HL-60/S4 (cell line): Measurements from ENCODE around the gene AKAP6.

Experiments
- in situ Hi-C: fragments of 300-500 bp; cut with MboI; formaldehyde crosslinking; loops from 2 replicates; pipeline ENCODE4 v1.14.3; 2022; ENCODE audit warnings: low sequenced_read_pairs

Gene AKAP6

DNA sequence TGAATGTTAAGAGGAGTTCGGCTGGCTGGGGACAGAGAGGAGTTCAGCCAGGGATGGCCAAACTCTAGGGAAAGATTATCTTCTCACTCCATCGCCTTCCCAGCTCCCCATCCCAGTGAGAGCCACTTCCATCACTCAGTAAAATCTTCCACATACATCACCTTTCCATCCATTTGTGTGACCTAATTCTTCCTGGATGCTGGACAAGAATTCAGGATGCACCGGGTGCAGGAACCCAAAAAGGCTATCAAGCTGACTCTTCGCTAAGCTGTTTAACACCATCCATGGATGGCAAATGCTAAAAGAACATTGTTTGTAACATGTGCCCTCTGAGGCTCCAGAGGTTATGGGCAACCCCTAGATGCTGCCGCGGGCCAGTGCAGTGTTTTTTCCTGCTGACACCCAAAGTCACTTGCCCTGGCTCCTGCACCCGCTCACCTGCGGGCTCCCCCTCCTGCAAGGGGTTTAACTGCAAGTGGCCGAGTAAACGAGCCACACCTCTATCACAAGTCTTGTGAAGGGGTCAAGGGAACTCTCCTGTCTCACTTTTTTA is 393.6 kb downstream of the AKAP6 start:
- in situ Hi-C loops, result loop anchor here (25.0 kb wide), 1 partner anchor 1065 kb away; no protein-coding TSS in a partner anchor

DNA sequence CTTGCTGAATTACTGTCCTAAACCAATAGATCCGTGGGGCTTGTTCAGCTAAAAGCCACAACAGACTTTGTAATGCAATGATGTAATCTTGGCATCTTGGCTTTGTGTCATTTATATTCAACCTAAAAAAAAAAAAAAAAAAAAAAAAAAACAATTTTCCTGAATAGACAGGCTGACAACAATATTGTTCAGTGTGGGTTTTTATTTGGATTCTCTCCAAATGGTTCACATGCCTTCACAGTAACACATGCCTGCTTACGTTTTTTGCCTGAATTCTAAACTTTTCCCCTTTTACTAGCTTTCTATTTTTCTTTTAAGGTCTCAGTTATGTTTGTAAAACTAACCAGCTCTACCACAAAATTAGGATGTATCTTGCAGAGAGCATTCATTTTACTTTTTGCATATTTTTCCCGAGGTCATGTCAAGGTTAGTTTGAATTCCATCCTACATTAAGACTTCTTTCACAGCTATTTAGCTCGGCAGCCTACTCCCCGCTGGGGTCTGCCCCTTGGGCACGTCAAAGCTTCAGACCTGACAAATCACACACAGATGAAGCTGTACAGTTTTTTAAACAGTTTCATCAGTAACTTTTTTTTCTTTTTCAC is 395.9 kb downstream of the AKAP6 start:
- in situ Hi-C loops, result loop anchor here (25.0 kb wide), 1 partner anchor 1062 kb away; no protein-coding TSS in a partner anchor

DNA sequence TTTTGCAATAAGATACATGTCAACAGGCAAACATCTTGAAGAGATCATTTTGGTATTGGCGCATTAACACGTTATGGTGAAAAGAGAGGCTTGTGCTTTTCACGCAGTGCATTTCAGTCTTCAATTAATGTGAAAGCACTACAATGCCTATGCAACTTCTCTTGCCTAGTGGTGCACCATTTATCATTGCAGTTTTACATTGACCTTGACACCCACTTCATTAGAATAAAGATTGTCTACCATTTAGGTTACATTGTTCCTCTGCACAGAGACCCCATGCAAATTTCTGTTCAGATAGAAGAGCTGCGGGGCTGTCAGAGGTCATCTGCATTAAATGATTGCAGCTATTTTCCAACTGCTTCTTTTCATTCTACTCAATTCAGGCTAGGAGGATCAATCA is 397.4 kb downstream of the AKAP6 start:
- in situ Hi-C loops, result no loop called here

DNA sequence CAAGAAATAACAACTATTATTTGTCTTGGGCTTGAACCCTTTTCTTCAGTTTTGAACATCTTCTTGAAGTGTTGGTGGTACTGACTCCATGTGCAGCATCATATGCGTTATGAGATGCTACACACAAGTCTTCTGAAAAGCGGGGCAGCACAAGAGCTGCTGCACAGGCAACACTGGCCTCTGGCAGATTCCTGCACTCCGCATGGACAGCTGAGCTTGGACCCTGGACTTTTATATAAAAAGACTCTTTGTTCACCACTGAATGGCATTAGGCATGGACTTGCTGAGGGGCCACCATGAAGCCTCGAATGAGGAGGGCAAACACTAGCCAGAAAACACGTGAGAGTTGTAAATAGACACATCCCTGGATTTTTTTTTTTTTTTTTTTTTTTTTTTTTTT is 398.7 kb downstream of the AKAP6 start:
- in situ Hi-C loops, result no loop called here

DNA sequence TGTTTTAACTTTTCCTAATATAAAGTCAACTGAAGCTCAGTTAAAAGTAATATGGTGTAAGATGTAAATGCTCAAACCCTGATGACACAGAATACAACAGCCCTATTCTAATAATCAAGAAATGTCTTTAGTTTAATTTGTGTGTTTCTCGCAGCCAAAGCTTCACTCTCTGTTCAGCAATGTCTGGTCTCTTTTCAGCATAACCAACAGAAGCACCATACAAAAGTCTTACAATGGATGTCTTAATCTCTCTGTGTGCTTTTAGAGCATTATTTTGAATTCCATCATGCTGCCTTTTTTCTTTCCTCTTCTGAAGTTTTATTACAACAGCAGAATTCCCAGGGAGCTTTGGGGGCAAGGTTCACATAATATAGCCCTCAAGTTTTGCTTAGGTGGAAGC is 399.4 kb downstream of the AKAP6 start:
- in situ Hi-C loops, result no loop called here

DNA sequence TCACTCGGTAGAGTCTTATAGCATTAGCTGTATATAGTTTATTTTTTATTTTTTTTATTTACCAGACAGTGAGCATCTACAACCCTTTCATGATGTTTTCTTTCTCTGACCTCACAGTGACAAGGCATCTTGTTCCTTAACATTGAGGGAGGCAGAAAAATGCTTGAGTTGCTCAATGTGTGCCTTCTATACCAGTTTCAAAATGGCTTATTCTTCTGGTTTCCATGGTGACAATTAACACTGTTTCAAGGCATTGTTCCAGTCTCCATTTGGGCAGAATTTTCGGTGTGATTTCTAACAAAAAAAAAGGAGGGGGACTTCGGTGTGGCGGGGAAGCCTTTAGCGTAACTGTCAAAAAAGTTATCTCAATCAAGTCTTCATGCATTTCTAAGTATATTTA is 399.9 kb downstream of the AKAP6 start:
- in situ Hi-C loops, result no loop called here

DNA sequence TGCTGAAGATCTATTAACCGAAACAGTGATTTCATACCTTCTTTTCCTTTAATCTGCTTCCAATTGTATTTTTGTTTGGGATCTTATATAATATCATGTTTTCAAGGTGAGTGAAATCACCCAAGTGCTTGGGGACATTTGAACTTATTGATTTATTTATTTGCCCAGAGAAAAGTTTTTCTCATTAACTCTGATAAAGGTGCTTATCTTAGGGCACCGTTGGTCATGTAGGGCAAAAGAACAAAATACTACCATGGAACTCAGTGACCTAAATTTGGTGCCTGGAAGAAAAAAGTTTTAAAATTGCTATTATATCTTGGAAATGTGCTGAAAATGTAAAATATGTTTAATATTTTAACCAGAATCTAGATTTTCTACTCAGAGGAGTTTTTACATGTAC is 402.2 kb downstream of the AKAP6 start:
- in situ Hi-C loops, result no loop called here

DNA sequence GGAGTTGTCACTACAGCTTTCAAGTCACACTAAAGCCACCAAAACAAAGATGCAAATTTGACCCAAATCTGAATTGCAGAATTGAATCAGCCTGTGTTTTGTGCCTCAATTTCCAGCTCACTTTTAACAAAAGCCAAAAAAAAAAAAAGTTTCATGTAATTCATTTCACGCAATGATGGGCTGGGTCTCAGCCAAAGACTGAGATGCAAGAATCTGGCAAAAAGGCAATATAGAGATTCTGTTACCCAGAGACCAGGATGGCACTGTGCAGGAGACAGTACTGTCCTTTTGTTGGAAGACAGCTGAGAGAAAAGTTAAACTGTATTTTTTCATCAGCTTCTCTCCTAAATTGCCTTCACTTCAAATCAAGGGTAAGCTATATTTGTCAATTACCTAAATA is 403.9 kb downstream of the AKAP6 start:
- in situ Hi-C loops, result no loop called here

DNA sequence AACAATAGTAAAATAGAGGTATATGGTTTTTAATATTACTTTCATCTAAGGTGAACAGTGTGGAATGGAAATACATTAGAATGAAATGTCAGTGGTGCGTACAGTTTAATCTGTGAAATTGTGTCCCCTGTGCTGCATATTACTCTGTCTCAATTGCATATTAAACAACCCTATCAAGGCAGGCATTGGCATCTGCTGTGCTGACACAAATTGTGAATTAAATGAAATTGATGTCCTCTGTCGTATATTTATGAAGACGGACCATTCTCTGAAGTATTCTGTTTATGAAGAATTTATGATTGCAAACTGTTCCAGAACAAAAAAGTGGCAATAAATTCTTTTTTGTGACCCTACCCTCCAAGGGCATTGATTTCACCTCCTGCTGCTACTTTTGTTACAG is 405.2 kb downstream of the AKAP6 start:
- in situ Hi-C loops, result no loop called here

DNA sequence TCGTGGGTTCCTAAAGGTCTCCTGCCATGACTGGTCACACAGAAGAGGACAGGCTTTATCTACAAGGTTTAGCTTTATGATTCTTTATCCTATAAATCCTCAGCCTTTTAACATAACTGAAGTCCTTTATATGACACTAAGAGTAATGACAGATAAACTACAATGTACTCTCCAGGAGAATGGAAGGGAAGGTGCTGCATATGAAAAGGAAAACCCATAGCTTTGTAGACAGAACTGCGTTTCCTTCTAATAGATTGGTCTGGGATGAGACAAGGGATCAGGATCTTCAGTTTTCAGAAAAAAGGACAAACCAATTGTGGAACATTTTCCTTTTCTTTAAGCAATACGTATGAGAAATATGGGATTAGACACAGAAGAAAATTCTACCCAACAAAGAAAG is 408.5 kb downstream of the AKAP6 start:
- in situ Hi-C loops, result no loop called here

DNA sequence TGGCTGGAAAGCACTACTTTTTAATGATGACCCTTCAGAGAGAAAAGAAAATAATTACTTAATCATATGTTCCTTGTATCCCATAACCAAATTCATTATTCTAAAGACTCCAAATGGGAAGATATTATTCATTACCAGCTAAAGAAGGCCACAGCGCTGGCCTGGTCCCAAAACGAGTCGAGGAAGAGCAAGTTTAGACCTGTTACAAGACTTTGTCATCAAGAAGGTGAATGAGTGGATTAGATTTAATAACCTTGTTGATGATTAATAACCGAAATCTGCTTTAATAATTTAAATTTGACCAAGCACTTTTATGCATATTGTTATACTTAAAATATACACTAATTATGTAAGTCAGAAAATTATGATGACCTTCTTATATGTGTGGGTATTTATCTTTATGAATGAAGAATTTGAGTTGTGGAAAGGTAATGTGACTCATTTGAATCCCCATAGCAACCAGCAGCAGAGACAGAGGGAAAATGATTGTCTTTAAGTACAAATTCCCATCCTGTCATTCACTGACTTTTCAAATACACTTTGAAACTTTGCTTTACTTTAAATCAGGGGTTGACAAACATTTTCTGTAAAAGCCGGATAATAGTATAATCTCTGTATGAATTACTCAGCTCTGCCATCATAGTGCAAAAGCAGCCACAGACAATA is 409.2 kb downstream of the AKAP6 start:
- in situ Hi-C loops, result no loop called here

DNA sequence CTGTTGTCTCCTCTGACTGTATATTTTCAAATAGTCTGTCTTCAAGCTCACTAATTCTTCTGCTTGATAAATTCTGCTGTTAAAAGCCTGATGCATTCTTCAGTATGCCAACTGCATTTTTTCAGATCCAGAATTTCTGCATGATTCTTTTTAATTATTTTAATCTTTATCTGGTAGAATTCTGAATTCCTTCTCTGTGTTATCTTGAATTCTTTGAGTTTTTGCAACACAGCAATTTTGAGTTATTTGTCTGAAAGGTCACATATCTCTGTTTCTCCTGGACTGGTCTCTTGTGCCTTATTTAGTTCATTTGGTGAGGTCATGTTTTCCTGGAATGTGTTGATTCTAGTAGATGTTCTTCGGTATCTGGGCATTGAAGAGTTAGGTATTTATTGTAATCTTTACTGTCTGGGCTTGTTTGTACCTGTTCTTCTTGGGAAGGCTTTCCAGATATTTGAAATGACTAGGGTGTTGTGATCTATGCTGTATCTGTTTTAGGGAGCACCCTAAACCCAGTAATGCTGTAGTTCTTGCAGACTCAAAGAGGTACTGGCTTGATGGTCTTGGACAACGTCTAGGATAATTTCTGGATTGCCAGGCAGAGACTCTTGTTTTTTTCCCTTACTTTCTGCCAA is 415.8 kb downstream of the AKAP6 start:
- in situ Hi-C loops, result no loop called here

DNA sequence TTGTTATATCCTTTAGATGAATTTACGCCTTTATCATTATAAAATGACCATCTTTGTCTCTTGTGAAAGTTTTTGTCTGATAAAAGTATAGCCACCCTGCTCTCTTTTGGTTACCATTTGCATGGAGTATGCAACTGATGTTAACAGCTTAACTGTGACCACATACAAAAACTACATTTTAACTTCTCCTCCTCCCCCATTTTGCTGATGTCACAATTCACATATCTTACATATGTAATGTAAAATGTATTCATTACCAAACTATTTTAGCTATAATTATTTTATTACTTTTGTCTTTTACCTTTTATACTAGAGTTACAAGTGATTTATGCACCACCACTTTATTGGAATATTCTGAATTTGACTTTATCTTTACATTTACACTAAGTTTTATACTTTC is 425.1 kb downstream of the AKAP6 start:
- in situ Hi-C loops, result no loop called here

DNA sequence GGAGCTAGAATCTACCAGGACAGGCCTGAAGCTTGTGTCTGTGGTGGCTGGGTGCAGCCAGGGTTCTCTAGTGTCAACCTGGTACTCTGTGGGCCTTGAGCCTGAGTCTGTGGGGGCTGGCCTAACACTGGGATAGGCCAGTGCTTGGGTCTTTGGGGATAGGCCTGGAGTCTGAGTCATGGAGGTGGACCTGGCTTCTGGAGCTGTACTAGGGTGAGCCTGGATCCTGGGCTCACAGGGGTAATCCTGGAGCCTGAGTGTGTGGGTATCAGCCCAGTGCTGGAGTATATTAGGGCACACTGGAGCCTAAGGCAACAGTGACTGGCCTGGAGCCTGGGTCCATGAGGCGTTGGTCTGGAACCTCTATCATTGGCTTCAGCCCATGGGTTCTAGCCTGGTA is 427.1 kb downstream of the AKAP6 start:
- in situ Hi-C loops, result no loop called here

DNA sequence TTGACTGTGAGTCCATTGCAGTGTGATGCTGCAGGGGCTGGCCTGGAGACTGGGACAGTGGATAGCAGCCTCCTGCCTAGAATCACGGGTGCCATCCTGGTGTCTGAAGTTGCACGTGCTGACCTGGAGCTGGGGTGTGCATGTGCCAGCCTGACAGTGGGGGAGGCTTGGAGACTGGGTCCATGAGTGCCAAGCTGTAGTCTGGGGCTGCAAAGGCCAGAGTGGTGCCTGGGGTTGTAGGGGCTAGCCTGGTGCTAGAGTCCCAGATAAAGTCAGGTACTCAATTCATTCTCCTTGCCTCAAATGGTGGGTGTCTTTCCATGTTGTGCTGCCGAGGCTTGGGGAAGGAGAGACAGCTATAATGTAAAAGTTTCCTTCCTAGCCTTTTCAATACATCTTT is 427.7 kb downstream of the AKAP6 start:
- in situ Hi-C loops, result no loop called here

DNA sequence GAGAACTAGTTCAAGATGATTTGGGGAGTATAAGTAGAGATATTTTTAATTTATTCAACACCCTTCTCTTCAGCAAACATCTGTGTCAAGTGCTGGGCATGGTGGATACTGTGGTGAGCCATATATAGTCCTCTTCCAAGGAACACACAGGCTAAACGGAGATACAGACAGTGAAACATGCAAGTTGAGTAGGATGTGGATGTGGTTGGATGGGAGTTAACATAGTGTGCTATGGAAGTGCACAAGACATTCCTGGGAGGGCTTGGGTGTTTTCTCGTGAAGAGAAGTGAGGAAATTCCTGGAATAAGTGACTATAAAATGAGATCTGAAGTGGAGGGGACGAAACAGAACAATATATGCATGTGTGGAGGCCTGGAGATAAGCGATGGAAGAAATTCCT is 428.5 kb downstream of the AKAP6 start:
- in situ Hi-C loops, result no loop called here

DNA sequence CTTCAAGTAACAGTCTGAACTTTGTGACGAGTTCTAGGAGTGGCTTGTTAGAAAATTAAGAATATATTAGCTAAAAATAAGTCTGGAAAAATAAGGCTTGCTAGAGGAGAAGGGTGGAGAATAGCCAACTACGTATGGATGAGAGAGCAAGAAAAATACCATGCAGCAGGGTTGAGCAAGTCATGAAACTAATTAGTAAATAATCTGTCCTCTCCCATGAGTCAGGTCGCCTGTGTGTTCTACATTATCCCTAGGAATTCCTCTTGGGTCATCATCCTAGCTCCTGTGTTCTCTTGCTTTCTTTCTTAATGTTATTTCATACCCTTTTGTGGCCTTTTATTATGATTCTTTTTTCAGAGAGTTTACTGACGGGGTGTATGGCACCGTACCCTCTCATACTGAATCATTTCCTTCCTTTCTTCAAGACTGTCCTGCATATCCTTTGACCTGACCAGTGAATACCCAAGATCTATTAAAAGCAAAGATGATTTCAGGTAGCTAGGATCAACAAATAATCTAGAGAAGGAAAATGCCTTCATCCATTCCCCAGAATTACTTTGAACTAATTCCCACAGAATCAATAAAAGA is 432.4 kb downstream of the AKAP6 start:
- in situ Hi-C loops, result no loop called here

DNA sequence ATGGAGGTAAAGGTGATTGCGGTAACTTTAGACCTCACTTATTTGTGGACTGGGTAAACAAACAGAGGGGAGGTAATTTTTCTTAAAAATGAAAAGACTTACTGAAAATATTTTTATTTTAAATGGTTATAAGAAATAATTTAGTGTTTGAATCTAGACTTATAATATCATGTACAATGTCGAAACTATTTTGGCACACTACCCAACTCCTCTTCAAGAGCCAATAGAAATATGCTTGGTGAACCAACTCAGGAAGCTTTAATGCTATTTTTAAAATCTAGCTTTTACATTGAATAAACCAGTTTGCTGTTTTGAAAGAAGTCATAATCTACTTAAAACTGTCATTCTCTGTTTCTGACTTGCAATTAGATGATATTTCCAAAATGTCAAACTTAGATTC is 433.8 kb downstream of the AKAP6 start:
- in situ Hi-C loops, result no loop called here

DNA sequence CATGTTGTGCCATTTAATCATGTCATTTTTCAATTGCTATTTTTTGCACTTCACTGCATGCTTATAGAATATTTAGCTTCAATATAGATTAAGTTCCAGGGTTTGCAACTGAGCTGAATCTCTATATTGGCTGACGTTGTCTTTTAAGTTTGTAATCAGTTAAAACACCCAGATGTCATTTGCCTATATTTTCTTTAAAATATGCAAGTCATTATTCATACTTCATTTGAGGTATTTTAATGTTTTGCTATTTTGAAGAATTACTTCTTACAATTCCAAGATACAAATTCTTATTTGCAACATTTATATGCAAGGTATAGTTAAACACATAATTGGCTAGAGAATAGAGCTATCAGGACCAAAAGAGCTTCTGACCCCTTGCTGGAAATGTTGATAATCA is 434.6 kb downstream of the AKAP6 start:
- in situ Hi-C loops, result no loop called here

DNA sequence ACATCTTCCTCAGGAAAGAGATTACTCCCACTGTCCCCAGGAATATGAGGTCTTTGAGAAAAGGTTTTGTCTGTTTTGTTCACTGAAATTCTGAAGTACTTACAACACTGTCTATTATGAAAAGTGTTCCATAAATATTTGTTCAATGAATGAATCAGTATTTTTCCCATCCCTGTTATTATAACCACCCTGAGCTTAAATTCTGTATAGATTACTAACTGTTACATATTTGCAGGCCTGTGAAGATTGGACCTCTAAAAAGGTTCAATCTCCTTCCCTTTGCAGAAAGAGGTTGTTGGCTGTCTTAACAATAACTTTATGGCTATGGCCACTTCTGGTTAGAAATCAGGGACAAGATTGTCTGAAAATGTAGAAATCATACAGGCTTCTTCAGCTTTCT is 435.0 kb downstream of the AKAP6 start:
- in situ Hi-C loops, result no loop called here

DNA sequence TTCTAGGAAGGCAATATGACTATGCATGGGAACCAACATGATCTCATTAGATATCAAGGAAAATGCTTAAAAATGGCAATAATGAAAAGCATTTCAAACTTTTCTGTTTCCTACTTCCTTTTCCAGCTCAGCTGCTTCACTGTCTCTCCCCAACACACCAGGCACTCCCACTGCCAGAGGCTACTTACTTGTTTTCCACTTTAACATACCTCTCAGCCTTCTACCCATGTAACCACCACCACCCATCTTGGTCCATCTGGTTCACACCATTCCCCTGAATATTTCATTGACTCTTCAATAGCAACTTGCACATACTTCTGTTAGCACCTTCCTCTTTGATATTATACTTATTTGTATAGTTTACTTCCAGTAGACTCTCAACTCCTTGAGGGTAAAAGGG is 441.3 kb downstream of the AKAP6 start:
- in situ Hi-C loops, result no loop called here

DNA sequence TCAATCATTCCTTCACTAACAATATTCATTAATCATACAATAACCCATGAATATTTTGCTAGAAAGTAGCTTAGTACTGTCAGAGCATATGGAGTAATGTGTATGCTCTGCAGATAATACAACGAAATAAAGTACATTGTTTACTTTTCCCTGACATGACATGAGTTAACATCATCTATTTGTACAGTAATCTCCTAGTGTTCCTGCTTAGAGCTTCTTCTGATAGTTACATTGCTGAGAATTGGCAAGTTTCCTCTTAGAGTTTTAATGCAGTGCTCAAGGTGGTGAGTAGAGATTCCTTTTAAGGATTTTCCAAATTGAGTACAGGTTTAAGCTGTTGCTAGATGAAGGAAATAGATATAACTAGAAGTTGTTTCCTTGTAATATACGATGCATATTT is 445.1 kb downstream of the AKAP6 start:
- in situ Hi-C loops, result no loop called here
